HG03442 (cell line): Measurements from ENCODE around the gene CACNG5.

Source experiments
- ATAC-seq: cut with Tn5 transposase; IDR thresholded peaks from one replicate; pipeline ENCODE4 v1.9.1; 2021; ENCODE audit warnings: mild to moderate bottlenecking, moderate library complexity; ENCODE audit not compliant: unreplicated experiment

CACNG5 gene

DNA sequence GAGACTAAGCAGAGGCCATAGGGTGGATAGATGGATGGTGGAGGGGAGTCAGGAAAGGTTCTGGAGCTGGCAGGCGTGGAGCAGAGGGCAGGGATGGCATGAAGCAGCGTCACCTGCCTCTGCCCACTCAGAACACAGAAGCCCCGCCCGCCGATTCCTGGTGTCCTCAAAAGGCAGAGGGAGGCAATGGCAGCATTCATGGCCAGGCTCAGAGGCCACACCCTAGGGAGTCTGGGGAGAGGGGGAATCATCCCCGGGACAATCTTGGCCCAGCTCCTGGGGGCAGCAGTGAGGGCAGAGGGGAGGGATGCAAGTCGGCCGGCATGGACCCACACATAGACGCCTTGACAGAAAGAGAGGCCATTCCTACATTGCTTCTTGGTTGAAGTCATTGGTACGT lies 68.9 kb downstream of the CACNG5 start:
- no peak for ATAC-seq

DNA sequence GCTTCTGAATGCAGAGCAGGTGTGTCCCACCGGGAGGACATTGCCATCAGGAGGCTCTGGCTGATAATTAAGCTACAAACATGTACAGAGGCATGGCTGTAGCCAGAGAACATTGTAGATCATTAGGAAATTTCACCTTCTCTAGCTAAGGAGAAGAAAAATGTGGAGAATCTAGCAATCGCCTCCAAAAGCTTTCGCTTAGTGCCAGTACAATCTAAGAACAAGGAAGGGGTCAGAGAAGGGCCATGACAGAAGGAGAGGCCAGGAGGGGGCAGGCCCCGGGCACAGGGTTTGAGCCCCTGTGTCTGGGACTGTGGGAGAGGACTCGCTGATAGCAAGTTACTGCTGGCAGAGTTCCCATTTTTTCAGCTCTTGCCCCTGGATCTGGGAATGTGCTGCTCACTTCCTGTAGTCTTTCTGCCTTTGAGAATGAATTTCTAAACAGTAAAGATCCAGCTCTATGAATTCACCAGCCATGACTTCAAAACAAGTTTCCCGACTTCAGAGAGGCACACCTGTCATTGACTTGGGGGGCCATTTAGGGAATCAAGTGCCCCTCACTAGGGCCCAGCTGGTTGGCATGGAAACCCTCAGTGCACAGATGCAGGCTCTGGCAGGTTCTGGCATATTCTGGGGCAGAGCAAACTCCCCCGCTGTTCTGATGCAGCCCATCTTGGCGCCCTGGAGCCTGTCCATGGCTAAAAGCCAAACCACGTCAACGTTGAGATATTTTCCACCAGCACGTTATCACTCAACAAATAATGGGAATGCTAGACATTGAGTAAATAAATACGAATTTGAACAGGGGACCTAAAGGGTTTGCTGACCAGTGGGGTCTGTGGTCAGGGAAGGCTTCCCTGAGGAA lies 70.1 kb downstream of the CACNG5 start:
- ATAC-seq, result no peak

DNA sequence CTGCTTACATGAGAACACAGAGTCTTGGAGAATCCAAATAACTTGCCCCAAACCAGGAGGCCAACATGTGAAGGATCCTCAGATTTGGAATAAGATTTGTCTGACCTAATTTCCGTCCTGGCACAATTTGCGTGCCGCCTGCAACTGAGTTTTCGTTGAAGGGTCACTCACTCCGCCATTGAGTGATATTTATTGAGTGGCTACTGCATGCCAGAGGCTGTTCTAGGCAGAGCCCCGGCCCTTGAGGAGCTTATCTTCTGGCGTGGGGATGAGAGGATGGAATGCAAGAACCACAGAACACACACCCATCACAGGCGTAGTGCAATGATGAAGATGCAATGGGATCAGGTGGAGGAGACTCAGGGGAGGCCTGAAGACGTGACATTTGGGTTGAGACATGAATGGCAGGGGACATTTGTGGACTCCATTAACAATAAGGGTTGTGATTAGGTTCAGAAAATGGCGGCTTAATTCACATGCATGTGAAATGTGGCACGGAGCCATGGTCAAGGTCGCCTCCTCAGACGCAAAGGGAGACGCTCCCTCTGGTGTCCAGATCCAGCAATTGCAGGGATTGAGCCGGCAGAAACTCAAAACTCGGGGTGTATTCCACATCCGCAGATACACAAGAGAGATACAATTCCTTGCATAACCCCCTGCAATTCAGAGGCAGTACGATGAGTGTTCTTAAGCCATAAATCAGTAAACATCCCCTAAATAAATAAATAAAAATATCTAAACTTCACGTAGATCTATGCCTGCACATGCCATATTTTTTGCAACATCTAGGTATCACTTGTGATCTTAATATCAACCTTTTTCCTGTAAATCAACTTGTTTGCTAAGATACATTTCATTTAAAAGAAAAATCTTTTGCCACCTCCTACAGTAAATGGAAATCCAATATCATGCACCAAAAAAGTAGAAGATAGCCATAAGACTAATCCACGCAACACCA lies 71.7 kb downstream of the CACNG5 start:
- ATAC-seq, result no peak

DNA sequence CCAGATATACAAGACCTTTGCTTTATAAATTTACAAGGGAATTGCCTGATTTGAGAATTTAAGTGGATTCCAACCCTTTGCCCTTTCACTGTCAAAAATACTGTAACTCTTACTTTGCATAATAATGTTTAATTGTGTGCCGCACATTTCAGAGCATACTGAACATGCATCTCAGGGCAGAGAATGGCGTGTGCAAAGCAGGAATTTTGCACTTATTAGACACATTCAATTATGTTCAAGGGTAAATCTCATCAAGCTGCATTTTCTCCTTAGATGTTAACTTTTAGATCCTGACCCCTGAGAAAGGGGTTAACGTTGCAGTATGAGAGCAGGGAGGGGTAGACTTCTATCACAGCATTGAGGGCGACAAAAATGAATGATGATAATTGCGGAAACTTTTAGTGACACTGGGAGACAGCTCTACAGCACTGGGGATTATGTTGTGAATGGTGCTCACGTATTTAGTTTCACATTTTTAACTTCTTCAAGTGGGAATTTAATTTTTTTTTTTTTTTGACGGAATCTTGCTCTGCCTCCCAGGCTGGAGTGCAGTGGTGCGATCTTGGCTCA lies 75.0 kb downstream of the CACNG5 start:
- ATAC-seq, result no peak

DNA sequence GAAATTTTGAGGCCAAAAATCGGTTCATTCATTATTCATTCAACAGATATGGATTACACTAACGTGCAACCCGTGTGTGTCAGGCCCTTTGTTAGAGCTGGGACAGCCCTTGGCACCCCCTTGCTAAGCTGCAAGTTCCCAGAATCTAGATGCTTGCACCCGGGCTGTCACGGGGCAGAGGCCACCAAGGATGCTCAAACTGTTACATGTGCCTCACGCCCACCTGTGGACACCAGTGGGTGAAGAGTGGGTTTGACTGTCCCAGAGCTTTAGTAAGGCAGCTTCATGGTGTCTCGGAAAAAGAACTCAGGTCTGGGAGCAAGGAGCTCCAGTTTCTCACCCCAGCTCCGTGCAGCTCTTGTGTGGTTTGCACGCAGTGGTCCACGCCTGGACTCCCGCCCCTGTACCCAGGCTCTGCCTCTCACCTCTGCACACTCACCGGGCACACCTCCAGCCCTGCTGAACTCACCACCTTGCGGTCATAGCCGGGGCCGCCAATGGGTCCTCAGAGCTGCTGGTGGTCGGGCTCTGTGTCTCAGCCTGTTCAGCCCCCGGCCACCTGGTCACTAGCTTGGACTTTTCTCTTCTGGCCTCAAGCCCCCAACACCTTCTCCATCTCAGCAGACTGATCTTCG lies 75.9 kb downstream of the CACNG5 start:
- no peak for ATAC-seq

DNA sequence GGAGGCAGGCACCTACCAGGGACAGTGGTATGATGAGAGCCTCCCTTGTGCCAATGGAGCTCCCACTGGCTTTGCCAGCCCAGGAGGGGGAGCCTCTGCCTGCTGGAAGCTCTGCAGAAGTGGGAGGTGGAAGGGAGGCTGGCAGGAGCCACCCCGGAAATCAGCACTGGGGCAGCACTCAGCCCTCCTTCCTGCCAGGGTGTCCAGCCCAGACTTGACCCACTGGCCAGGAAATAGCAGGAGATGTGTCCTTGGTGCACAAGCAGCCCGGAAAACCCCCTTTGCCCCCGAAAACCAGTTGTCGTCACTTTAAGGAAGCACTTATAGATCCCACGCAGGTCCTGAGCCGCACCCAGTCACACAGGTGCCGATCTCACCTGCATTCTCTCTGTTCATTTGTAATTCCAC lies 80.3 kb downstream of the CACNG5 start:
- ATAC-seq, result no peak

DNA sequence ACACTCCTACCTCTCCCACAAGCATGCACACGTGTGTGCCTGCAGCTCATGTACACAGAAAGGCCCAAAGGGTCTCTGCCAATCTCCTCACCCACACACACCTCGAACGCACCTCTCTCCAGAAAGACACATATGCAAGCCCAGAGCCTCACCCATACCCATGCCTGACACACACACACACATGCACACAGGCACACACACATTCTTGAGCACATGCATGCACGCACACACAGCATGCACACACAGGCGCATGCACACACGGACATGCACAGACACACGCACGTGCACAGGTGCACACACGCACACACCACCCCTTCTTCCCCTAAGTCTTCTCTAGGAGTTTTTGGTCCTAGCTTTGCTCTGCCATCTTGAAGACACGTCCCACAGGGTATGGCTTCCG lies 80.9 kb downstream of the CACNG5 start:
- no peak for ATAC-seq

DNA sequence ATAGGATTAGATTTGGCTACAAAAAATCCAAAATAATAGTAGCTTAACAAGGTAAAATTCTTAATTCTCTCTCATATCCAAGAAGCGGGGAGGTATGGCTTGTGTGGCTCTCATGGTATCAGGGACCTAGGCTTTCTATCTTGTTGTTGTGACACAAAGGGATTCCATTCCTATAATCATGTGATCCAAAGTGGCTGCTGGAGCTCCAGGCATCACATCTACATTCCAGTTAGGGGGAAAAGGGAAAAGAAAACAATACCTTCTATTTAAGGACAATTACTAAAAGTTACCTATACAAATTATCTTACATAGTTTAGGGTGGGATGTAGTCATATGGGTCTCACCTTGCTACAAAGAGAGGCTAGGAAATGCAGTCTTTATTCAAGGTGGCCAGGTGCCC lies 82.0 kb downstream of the CACNG5 start:
- no peak for ATAC-seq

DNA sequence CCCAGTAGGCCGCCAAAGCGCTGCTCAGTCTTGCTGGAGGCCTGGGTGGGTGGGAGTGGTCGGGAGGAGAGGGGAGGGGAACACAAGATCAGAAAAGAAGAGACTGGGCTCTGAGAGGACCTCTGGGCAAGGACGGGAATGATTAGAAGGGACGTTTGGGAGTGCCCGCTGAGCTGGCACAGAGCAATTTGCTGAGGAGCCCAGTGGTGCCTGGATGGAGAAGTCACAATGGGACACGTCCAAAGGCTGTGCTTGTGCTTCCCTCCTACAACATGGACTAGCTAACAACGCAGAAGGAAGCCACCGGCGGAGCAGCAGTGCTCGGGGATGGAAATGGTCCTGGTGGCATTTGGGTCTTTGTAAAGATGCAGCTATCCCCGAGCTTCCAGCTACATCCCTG lies 84.0 kb downstream of the CACNG5 start:
- ATAC-seq, result no peak

DNA sequence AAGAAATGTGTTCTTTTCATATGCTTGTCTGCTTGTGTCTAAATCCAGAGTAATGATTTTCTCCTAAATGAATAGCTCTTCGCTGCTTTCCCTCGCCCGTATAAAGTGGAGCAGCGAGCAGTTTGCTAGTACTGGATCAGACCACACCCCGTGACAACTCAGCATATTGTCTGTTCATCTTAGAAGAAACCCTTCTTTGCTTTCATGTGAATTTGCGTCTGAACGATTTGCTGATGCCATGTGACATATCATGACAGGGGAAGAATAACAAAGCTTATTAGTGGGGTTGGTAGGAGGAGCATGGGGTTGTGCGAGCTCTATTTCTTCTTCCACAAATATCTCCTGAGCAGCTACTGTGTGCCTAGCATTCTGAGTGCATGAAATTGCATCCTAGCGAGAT lies 85.5 kb downstream of the CACNG5 start:
- no peak for ATAC-seq

DNA sequence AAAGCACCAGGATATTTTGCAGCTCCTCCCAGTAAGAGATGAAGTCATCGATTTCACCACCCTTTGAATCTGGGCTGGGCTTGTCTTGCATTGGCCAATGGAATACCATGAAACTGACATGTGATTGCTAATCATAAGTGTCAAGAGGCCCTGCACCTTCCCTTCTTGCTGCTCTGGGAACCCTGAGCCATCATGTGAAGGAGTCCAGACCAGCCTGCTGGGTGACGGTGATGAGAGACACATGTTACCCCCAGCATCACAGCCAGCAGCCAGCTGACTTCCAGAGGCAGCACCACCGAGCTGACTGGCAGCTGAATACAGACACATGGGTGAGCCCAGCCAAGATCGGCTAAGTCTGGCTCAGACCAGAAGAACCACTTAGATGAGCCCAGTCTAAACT lies 86.0 kb downstream of the CACNG5 start:
- ATAC-seq, result no peak

DNA sequence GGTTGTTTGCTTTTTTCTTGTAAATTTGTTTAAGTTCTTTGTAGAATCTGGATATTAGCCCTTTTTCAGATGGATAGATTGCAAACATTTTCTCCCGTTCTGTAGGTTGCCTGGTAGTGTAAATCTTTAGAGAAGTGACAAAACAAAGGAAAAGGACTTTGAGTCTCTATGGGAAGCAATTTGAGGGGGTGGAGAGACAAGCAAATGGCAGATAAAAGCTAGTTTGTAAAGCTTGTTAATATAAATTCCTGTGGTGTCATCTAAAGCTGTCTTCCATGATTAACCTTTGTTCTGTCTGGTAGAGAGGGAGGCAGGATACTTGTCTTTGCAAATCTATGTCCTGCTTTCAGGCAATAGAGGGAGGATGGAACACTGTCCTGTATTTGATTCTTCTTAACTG lies 89.0 kb downstream of the CACNG5 start:
- no peak for ATAC-seq

DNA sequence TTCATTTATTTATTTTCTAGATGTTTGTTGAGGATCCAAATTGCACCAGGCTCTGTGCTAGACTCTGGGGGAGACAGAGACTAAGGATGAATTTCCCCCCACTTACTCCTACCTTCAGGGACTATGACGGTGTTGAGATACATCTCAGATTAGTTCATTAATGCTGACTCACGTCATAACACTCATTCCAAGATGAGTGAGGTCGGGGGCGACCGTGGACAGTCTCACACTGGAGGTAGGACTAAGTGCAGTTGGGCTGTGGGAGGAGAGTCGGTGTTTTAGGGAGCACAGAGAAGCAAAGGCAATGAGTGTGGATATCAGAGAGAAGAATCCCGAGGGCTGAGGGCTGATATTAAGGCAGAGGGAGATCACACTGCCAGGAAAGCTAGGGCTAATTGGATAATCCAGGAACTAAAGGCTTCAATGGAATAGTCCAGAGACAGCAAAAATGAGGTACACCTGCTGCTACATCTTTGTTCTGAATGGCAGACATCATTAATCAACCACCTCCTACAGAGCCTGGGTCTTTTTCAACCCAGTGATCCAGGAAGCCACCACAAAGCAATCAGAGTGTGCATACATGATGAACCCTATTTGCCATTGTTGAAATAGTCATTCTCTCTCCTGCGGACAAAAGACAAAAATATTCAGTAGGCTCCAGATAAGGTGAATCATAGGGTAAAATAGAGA lies 91.0 kb downstream of the CACNG5 start:
- no peak for ATAC-seq

DNA sequence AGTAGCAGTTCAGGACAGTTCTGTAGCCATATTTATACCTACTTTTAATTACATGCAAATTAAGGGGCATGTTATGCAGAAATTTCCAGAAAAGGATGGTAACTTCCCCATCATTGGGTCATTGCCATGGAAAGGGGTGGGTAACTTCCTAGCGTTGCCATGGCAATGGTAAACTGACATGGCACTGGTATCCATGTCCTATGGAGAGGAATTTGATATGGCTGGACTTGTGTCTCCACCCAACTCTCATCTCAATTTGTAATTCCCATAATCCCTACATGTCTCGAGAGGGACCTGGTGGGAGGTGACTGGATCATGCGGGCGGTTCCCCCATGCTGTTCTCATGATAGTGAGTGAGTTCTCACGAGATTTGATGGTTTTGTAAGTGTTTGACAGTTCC lies 94.0 kb downstream of the CACNG5 start:
- no peak for ATAC-seq

DNA sequence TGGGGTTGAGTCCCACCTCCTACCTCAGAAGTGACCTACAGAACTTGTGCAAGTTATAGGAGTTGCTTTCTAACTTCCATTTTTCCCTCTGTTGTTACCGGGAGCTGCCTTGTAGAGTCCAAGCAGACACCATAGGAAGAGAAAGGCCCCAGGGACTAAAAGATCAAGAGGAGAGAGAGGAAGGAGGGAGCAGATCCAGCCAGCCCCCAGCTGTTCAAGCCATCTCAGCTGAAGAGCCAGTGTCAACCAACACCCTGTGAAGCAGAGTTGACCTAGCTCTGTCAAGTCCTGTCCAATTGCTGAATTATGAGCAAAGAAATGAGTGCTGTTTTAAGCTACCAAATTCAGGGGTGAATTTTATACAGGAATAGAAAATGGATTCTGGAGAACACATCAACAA lies 94.7 kb downstream of the CACNG5 start:
- ATAC-seq, result no peak

DNA sequence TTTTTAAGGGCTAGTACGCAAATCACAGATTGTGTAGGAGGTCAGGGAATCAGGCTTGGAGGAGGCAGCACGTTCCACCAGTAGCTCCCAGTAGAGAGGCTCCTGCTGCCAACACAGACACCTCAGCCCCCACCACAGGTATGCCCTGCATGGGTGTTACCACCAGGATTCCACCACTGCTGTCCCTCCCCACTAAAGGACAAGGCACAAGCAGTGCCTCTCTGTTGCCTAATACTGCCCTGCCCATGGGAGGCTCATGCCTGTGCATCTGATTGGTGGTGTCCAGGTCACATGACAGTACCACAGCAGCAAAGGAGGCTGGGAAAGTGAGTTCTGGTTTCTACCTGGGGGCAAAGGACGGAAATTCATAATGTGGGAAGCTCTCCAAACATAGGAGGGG lies 96.0 kb downstream of the CACNG5 start:
- no peak for ATAC-seq

DNA sequence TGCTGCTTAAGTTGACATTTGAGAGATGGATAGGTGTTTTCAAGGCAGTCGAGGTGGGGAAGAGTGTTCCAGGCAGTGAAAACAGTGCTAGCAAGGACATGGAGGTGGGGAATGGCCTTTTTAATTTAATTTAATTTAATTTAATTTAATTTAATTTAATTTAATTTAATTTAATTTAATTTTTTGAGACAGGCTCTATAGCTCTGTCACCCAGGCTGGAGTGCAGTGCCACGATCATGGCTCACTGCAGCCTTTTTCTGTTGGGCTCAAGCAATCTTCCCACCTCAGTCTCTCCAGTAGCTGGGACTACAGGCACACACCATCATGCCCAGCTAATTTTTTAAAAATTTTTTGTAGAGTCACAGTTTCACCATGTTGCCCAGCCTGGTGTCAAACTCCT lies 97.4 kb downstream of the CACNG5 start:
- no peak for ATAC-seq

DNA sequence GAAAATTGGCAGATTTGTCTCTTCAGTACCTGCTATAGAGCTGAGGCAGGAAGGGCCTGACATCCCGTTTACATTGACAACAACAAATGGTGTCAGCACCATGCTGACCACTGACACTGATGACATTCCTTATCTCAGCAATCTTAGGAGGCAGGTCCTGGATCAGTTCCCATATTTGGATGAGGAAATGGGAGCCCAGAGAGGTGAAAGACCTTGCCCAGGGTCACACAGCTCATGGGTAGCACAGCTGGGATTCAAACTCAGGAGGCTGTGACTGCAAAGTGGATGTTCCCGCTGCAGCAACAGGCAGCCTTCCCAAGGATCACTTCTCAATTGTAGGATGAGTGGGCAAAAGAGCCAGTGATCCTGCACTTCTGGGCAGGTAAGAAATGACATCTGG lies 99.1 kb downstream of the CACNG5 start:
- no peak for ATAC-seq
